ENCODE results near the gene SYCN.
"Not testable (repeated sequence)": the region's sequence is repeated elsewhere in the genome, so short reads cannot be mapped to it uniquely, and the experiment has no call there.

Gene SYCN

DNA sequence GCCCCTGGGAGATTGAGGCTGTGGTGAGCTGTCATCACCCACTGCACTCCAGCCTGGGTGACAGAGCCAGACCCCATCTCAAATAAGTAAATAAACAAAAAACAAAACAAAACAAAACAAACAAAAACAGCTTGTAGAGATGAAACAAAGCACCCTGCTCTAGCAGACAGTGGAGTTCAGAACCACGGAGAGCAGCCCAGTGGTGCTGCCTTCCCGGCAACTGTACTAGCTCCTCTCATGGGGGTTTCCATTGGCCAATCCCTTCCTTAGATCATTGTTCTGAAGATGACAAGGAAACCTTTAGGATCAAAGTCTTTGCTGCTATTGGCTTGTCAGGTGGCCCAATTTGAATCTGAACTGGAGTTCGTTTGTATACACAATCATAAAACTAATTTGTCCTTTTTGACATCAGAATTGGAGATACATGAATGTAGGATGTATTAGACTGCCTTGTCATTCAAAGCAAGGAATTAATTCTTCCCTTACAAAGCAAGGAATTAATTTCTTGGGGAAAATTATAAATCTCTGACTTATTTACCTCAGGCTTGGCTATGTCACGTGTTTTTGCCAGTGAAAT lies 19.7 kb upstream of the SYCN start:
- DNase-seq: no peak

DNA sequence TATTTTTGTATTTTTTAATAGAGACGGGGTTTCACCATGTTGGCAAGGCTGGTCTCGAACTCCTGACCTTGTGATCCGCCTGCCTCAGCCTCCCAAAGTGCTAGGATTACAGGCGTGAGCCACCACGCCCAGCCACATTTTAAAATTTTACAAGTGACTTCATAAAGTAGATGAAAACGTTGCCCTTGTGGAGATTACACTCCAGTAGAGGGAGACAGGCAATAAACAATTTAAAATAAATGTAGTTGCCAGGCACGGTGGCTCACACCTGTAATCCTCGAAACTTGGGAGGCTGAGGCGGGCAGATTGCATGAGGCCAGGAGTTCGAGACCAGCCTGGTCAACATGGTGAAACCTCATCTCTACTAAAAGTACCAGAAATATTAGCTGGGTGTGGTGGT lies 15.0 kb upstream of the SYCN start:
- not testable (repeated sequence) for DNase-seq

- no peak for DNase-seq
Observed at GRCh38 chr19:39218230-39219007, 14.4 kb upstream of the SYCN start.

GRCh38 chr19:39217094-39217493 lies 13.0 kb upstream of the SYCN start:
- no peak for DNase-seq

DNA sequence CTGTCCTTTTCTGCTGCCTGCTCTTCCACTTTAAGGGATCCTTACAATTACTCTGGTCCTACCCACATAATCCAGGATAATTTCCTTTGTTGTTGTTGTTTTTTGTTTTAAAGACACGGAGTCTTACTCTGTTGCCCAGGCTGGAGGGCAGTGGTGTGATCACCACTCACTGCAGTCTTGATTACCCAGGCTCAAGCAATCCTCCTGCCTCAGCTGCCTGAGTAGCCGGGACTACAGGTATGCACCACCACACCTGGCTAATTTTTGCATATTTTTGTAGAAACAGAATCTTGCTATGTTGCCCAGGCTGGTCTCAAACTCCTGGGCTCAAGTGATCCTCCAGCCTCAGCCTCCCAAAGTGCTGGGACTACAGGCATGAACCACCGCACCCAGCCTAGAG lies 11.3 kb upstream of the SYCN start:
- not testable (repeated sequence) for DNase-seq

DNA sequence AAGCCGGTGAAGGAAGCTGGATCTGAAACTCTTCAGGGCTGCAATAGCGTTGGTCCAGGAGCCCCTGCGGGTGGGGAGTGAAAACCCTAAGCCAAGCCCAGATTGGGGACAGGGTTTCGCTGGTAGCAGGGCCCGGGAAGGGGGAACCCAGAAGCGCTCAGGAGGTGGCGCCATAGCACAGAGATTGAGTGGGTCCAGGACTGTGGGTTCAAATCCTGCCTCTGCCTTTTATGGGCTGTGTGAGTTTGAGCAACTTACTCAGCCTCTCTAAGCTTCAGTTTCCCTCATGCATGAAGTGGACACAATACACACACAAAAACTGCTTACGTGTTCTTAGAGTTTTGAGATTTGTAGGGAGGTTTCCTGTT lies 8.3 kb upstream of the SYCN start:
- DNase-seq: peak; percentile 5

- DNase-seq: peak; percentile 22
Observed at GRCh38 chr19:39211731-39212374, 7.8 kb upstream of the SYCN start.

GRCh38 chr19:39209196-39209595 lies 5.1 kb upstream of the SYCN start:
- DNase-seq: no peak

DNA sequence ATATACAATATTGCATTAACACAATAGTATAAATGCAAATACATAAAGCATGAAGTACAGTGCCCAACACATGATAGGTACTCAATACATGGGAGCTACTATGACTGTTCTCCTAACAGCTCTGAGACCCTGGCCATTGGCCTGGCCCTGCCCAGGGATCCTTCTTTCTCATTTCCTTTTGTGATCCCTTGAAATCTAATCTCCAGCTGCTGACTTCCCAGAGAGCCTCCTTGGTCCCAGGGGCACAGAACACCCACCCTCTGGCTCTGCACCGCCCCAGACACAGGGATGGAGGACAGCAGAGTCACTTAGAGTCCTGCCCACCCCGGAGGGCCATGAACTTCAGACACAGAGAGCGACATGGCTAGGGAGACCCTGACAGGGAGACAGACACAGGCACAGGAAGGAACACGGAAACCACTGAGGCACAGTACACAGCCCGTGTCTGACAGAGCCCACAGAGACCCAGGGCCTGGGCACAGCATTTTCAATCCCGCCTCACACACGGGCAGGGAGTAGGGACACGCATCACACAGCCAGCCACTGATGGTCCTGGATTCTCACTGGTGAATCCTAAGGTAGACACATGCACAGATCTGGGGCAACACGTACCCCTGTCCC lies 4.2 kb upstream of the SYCN start:
- DNase-seq: no peak

DNA sequence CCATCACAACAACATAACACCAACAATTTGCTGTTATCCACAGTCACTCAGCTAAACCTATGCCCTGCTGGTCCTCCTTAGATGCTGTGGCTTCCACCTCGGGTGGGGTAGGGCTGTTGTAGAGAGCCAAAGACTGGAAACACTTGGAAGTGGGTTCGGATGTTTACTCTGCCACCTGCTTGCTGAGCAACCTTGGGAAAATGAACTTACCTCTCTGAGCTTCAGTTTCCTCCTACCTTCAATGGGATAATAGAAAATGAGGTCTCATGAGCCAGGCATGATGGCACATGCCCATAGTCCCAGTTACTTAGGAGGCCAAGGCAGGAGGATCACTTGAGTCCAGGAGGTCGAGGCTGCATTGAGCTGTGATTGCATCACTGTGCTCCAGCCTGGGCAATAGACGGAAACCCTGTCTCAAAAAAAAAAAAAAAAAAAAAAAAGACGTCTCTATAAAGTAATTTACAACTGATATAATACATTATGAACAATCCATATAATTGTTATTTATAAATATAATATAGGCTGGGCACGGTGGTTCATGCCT lies 3.3 kb upstream of the SYCN start:
- no peak for DNase-seq

GRCh38 chr19:39206122-39206521 lies 2.1 kb upstream of the SYCN start:
- DNase-seq: no peak

DNA sequence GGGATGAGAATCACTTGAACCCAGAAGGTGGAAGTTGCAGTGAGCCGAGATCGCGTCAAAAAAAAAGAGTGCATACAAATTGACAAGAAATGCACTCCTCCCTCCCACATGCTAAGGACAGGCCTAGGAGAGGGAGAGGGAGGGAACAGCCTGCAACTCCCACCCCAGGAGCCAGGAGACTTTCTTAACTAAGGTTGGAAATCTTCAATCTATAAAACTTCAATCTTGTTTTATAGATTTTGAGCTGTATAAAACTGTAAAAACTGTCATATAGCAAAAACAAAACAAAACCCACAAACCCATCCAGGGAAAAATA lies 1.3 kb upstream of the SYCN start:
- DNase-seq: no peak

GRCh38 chr19:39202998-39203355 lies 1.1 kb downstream of the SYCN start:
- DNase-seq: no peak

- DNase-seq: no peak
Observed at GRCh38 chr19:39200803-39201115, 3.3 kb downstream of the SYCN start.

DNA sequence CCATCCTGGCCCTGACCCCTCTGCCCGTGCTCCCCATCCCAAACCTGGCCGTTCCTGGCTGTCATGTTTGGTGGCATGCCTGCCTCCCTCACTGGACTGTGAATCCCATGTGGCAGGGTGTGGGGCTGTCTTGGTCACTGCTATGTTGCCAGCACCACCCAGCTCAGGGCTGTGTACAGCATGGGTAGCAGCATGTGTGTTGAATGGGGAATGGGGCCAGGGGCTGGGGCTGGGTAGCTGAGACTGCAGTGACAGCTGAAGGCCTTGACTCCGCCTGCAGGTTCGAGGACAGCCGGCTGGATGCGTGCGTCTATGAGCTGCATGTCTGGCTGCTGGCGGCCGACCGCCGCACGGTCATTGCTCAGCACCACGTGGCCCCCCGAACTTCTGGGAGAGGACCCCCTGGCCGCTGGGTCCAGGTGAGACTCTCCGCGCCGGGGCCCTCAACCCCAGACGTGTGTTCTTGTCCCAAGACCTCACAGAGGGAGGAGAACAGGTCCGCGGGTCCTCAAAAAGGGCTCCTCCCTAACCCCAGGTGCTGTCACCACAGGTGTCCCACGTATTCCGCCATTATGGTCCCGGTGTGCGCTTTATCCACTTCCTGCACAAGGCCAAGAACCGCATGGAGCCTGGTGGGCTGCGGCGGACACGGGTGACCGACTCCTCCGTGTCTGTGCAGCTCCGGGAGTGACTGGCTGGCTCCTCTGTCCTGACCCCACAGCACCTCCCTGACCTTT lies 3.8 kb downstream of the SYCN start:
- DNase-seq: no peak

DNA sequence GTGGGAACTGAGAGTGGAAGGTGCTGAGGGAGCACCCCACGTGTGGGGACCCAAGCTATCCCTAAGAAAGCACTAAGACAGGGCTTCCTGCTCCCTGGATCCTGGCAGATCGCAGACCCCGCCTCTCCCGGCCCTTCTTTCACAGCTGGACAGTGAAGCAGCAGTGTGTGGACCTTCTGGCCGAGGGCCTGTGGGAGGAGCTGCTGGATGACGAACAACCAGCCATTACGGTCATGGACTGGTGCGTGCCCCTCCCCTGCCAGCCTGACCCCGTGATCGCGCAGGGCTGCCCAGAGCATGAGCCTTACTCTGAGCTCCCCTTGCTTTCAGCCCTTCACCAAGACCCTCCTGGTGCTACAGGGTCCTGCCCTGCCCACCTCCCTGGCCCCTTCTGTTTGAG lies 5.0 kb downstream of the SYCN start:
- DNase-seq: peak; percentile 55

- no peak for DNase-seq
Observed at GRCh38 chr19:39197808-39198207, 6.3 kb downstream of the SYCN start.

DNA sequence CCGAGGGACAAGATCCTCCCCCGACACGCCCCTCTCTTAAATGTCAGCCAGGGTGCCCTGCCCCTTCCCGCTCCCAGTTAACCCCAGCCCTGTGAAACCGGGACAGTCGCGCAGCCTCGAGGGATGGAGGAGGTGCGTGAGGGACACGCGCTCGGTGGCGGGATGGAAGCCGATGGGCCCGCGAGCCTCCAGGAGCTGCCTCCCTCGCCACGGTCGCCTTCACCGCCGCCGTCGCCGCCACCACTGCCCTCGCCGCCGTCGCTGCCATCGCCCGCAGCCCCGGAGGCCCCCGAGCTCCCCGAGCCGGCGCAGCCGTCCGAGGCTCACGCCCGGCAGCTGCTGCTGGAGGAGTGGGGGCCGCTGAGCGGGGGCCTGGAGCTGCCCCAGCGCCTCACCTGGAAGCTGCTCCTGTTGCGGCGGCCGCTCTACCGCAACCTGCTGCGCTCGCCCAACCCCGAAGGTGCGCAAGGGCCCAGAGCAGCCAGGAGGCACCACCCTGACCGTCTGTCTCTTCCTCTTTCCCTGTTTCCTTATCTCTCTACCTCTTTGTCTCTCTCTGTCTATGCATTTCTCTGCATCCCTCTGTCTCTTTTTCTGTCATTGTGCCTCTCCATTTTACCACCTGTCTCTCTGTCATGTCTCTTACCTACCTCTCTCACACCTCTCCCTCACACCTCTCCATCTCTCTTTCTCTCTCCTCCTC lies 7.1 kb downstream of the SYCN start, which contains the start of gene NCCRP1:
NCCRP1 (plus strand) TSS at position 105 of the 703 bp plus-strand sequence; CDS start at position 124, 19 bp downstream.
- no peak for DNase-seq

DNA sequence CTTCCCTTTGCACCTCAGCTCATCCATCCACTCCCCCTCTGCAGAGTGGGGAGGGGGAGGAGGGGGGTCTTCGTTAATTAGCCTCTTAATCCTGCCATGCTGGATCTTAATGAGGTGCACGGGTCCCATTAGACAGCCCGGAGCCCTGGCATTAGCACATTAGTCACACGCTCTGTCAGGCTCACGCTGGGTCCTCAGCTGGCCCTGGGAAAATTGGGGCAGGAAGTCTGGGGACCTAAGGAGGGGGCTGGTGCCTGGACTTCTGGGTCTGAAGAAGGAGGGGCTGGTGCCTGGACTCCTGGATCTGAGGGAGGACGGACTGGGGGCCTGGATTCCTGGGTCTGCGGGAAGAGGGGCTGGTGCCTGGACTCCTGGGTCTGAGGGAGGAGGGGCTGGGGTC lies 7.7 kb downstream of the SYCN start:
- DNase-seq: no peak

GRCh38 chr19:39195755-39196154 lies 8.3 kb downstream of the SYCN start:
- no peak for DNase-seq

GRCh38 chr19:39194832-39195542 lies 9.1 kb downstream of the SYCN start:
- DNase-seq: no peak

GRCh38 chr19:39193803-39194202 lies 10.3 kb downstream of the SYCN start:
- DNase-seq: no peak
